HG03039 (cell line): ENCODE measurements around the gene DLX3.

Experiments used
- ATAC-seq: cut with Tn5 transposase; IDR thresholded peaks from one replicate; pipeline ENCODE4 v1.9.1; 2021; ENCODE audit warnings: mild to moderate bottlenecking, moderate library complexity; ENCODE audit not compliant: unreplicated experiment

DLX3 gene

DNA sequence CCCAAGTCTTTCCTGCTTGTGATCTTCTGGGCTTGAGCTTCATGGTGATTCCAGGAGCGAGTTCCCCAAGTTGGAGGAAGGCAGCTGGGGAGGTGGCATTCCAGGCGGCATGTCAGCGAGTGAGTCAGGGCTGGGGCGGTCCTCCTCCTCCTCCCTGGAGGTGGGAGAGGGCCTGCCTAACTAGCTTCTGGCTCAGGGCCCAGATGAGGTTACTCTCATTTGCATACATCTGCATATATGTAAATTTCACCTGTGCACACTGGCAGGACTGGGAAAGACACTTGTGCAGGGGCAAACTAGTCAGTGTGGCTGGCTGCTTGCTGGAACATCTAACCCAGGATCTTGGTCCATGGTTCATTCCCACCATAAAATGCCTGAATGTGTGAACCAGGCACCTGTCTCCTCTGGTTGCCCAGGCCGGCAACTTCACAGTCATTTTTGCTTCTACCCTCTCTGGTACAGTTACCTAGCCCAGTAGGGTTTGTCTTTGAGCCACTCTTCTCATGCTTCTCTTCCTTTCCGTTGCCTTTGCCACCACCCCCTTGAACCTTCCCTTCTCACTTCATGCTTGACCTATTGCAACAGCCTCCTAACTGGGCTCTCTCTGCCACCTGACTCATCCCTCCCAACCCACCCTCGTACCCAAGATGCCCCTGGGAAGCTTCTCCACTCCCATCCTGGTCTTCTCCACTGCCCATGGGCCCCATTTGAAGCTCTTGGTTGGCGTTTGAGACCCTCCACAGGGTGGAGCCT, 35.7 kb downstream of the DLX3 start:
- ATAC-seq = no peak

DNA sequence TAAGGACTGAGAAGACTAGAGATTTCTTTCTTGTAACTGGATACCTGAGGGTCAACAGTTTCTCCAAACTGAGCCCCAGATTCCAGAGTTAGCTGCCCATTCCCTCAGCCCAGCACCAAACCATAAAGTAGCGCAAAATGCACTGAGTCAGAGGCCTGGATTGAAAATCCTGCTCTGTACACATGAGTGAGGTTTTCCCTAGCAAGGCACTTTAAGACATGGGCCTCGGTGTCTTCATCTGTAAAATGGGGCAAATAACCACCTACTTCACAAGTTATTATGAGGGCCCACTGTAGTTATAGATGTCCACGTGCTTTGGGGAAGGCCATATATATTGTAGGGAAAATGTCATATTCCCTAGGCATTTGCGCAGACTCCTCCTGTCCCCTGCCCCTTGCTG, 36.3 kb downstream of the DLX3 start:
- ATAC-seq = no peak

DNA sequence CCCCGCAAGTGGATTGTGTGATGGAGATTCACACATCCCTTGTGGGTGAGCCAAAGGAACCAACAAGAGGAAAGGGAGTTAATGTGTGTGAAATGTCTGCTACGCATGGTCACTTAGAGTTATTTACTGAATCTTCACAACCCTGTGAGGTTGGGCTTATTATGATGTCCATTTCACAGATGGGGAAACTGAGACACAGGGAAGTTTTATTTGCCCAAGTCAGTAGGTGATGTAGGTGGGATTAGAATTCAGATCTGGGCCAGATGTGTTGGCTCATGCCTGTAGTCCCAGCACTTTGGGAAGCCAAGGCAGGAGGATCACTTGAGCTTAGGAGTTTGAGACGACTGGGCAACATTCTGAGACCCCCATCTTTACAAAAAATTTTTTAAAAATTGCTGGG, 37.7 kb downstream of the DLX3 start:
- ATAC-seq = no peak

DNA sequence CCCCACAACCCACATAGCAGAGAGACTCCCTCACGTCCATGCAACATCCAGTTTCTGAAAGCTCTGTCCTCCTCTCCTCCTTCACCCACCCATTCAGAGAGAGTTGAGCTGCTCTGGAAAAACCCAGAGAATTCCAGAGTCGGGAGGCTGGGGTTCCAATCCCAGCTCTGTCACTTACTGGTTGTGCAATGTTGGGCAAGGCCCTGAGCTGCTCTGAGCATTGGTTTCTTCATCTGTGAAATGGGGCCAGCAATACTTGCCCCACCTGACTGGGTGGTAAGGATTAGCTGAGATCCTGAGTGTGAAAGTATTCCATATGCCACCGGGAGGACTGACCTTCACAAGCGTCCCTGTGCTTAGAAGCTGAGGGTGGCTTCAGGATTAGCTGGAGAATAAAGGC, 38.2 kb downstream of the DLX3 start:
- ATAC-seq = no peak

DNA sequence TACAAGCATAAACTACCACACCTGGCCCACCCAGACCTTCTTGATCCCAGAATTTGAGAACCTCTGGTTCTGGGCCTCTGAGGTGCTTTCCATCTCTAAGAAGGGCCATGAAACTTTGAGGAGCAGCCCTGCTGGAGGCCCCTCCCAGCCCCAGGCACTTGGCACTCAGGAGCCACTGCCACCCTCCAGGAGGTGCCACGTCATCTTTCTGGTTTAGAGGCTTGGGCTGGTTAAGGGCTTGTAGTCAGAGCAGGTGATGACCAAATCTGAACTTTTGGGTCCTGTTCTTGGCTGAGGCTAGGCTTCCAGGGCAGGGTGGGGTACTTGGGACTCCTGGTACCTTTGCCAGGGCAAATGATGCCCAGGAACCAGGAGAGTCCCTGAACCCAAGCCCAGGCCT, 39.9 kb downstream of the DLX3 start:
- ATAC-seq = no peak

DNA sequence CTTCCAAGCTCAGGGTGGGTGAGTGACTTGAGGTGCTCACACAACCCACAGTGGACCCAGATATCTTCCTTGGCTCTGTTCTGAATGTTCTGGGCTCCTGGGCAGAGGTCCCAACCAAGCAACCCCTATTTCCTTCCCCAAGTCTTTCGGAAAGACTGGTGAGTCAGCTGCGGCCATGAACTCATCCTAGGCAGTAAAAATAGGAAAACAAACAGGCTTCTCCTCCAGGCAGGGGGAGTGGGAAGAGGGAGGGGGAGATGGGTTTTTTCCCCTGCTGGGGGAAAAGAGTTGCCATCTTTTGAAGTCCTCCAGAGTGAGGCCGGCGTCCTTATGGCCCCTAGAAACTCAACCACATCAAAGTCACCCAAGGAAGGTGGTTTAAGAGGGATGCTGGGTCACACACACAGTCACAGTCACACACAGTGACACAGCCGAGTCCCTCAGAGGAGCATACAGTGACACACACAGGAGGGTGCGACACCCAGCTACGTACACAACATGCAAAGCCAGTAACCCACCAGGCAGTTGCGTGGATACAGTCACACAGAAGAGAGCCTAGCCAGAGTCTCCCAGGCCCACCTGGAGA, 42.0 kb downstream of the DLX3 start:
- no peak for ATAC-seq

DNA sequence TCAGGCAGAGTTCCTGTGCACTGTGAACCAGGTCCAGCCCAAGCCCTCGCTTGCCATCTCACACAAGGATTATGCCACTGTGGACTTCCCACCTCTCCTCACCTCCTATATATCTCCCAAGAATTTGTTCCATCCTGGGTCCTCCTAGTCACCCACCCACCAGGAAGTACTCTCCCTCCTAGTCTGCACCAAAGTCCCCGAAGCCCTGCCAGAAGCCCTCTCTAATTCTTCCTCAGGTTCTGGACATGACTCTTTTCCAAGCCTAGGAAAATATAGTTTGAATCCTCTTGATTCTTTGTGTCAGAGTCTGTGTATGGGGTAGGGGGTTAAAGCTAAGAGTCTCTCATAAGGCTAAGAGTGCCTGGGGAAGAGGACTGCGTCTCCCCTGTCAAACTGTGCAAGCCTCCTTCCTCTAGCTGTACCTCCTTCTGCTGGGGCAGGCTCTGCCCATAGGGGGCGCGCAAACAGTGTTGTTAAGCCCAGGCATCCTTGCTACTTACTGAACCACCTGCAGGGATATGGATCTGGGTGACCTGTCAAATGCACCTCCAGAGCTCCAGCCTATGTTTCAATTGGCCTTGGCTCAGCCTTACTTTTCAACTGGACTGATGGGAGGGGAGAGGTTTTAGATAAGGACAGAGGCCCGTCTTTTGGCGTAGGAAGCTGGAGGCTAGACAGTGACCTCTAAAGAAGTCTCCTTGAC, 42.7 kb downstream of the DLX3 start:
- no peak for ATAC-seq

DNA sequence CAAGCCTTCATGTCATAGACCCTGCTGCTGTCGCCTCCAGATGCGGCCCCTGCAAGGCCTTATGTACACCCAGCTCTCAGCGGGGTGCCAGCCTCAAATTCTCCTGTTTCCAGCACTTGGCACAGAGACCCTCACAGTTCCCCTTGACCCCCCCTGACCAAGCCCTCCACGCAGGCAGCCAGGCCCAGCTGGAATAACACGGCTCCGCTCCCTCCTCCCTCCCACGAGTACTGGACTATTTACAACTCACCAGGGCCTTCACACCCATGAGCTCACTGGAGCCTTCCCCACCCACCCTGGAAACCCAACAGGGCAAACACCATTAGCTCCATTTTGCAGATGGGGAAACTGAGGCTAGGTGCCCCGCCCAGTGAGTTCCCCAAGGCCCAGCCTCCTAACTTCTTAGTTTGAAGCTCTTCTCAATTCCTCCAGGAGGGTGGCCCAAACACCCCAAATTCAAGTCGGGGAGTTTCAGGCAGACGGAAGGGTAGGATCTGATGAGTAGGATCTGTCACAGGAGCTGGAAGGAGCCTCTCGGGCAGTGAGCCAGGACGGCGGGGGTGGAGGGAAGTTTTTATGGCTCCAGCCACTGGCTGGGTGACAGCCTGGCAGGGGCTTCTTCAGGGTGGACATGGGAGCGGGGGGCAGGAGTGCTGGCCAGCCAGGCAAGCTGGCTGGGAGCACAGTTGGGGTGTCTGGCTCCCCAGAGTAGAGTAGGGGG, 43.5 kb downstream of the DLX3 start:
- ATAC-seq = no peak

DNA sequence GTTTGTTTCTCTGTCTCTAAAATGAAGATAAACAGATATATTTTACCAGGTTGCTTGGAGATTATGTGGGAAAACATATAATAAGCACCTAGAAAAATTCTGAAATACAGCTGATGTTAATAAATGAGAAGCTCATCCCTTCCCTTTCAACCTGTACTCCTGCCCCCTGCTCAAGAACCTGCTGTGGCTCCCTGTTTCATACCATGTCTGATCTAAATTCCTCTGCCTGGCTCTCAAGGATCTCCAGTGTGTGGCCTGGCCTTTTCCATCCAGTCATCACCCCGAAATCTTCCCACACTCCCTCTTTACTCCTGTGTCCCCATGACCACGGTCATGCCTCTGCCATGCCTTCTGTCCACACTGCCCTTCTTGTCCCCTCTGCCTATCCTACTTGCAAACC, 45.4 kb downstream of the DLX3 start:
- no peak for ATAC-seq

DNA sequence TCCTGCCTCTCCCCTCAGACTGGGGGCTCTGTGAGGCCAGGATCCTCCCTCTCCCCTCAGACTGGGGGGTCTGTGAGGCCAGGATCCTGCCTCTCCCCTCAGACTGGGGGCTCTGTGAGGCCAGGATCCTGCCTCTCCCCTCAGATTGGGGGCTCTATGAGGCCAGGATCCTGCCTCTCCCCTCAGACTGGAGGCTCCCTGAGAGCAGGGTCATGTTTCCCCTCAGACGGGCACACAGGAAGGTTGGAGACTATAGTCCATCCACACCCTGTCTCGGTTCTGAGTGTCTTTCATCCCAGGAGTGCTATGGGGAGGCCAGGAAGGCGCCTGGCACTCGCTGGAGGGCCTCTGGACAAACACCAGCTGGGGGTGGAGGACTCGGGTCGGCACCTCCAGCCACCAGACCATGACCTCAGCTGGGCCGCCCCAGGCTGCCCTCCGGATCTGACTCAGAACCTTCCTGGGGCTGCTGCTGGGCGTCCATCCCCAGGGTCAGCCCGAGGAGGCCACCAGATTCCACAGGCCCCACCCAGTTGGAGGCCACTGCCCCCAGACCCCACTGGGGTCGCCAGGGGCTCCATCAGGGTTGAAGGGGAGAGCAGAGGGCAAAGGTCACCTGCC, 48.0 kb downstream of the DLX3 start:
- ATAC-seq = no peak

DNA sequence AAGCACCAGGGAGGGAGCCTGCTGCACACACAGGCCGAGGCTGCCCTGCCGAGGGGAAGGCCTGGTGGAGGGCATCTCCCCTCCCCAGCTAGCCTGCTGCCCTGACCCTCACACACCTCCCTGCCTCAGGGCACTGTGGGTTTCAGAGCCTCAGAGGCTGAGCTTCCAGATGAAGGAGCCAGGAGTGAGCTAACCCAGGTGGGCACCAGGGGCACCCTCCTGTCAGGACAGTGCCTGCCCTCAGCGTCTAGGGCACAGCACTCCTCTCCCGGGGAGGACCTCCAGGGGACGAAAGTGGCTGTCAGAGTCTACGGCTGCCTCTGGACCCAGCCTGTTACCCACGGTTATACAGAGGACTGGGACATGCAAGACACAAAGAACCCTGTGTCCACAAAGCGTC, 48.8 kb downstream of the DLX3 start:
- ATAC-seq = no peak

DNA sequence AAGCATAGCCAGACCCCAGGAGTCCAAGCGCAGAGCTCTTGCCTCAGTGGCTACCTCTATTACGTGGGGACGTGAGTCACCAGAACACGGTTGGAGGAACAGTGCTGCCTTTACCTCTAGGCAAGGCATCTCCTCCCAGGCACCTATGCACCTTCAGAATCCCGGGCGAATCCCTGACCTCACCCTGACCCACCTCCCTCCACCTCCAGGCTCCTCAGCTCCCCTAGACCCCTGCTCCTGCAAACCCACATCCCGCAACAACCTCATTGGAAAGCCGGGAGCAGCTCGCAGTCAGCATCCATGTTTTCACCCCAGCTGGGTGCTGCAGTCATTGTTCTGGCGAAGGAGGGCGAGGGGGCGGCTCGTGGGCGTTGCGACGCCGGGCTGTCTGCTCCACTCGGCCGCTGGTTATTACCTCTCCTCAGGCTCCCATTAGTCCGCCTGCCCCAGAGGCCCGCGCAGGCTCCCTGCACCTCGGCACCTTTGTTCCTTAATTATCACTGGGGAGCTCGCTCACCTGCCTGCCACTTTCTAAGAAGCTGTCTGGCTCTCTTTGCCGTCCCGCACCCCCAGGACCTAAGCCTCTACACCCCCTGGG, 50.7 kb downstream of the DLX3 start:
- ATAC-seq = no peak

DNA sequence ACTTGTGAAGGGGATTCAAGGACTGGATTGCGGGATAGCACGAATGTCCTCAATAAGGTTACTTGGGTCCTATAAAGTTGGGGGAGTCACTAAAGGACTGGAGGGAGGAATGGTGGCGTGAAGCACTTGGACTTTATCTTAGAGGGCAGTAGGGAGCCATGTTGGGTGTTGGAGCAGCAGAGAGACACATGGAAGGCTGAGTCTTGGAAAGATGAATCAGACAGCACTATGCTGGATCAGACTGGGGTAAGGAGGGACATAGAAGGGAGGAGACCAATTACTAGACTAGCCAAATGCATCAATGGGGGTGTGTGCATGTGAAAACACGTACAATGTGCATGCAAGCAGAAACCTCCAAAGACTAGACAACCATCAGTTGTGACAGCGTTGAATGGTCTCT, 52.1 kb downstream of the DLX3 start:
- no peak for ATAC-seq

DNA sequence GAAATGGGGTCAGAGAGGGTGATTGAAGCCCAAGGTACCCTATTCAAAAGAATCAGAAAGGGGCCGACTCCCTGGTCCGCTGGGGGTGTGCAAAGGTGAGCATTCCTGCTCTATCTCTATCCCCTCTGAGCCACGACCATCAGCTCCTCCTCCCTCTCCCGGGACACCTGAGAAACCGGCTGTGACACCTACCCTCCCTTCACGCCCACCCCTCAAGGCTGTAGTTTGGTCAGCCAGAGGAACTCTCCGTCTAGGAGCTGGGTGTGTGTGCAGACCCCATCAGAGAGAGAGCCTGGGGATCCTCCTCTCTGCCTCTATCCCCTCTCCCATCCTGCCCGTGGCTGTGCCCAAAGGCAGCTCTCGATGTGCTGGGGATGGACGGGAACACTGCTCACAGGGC, 53.6 kb downstream of the DLX3 start:
- no peak for ATAC-seq
